K562 treated with DMSO at 1 percent for 24 hours (cell line): ENCODE data around the gene ARHGAP33. TPM values are rescaled to one million over a fixed set of nuclear protein-coding genes. Genes with fewer than 3 reads are reported as not detected.

Source experiments
- total RNA-seq: library from RNA; unstranded; fragments of 300-600 nt; gene quantifications from 2 replicates; pipeline ENCODE4 v1.2.3, GENCODE V29; 2022; ENCODE audit warnings: low read depth; ENCODE audit not compliant: insufficient read depth

The ARHGAP33 gene, protein sequence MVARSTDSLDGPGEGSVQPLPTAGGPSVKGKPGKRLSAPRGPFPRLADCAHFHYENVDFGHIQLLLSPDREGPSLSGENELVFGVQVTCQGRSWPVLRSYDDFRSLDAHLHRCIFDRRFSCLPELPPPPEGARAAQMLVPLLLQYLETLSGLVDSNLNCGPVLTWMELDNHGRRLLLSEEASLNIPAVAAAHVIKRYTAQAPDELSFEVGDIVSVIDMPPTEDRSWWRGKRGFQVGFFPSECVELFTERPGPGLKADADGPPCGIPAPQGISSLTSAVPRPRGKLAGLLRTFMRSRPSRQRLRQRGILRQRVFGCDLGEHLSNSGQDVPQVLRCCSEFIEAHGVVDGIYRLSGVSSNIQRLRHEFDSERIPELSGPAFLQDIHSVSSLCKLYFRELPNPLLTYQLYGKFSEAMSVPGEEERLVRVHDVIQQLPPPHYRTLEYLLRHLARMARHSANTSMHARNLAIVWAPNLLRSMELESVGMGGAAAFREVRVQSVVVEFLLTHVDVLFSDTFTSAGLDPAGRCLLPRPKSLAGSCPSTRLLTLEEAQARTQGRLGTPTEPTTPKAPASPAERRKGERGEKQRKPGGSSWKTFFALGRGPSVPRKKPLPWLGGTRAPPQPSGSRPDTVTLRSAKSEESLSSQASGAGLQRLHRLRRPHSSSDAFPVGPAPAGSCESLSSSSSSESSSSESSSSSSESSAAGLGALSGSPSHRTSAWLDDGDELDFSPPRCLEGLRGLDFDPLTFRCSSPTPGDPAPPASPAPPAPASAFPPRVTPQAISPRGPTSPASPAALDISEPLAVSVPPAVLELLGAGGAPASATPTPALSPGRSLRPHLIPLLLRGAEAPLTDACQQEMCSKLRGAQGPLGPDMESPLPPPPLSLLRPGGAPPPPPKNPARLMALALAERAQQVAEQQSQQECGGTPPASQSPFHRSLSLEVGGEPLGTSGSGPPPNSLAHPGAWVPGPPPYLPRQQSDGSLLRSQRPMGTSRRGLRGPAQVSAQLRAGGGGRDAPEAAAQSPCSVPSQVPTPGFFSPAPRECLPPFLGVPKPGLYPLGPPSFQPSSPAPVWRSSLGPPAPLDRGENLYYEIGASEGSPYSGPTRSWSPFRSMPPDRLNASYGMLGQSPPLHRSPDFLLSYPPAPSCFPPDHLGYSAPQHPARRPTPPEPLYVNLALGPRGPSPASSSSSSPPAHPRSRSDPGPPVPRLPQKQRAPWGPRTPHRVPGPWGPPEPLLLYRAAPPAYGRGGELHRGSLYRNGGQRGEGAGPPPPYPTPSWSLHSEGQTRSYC
- 5.7 and 6.1 TPM in 2 replicates for total RNA-seq

GRCh38 chr19:35775298-35776101 is at the start of gene ARHGAP33:
ARHGAP33 (plus strand) TSS chr19:35775564; CDS start chr19:35775659, 95 bp downstream.

GRCh38 chr19:35742121-35742724 is 33.1 kb upstream of the ARHGAP33 start, which contains the start of gene IGFLR1:
IGFLR1 (minus strand) TSS chr19:35742452; CDS start chr19:35741180, 1,272 bp downstream.

DNA sequence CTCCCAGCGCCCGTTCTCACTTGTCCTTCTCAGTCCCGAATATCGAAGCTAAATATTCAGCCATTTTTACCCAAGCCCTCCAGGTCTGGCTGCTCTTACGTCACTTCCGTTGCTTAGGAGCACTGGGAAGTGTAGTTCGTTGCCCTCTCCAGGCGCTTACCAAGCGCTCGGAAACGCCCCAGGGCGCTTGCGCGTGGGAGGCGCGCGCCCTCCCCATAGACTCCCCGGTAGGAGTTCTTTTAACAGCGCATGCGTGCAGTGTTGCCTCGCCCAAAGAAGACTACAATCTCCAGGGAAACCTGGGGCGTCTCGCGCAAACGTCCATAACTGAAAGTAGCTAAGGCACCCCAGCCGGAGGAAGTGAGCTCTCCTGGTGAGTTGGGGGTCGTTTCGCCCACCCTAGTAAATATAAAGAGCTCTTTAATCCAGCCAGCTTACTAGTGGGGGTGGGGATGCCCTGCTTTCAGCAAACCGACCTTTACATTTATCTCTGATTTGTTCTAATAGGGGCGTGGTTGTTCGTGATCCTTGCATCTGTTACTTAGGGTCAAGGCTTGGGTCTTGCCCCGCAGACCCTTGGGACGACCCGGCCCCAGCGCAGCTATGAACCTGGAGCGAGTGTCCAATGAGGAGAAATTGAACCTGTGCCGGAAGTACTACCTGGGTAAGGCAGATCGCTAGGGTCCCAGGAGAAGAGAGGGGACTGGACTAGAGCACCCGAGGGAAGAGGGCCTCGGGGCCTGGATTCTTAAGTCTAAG is 29.9 kb upstream of the ARHGAP33 start, which contains the start of the genes PSENEN and U2AF1L4:
Gene PSENEN, plus strand, starts transcription at position 324 of the 759 bp plus-strand sequence. Its CDS starts 280 bp downstream, at position 604.
Gene U2AF1L4, minus strand, starts transcription at position 91 of the 759 bp plus-strand sequence. Its CDS starts 27 bp downstream, at position 64.

DNA sequence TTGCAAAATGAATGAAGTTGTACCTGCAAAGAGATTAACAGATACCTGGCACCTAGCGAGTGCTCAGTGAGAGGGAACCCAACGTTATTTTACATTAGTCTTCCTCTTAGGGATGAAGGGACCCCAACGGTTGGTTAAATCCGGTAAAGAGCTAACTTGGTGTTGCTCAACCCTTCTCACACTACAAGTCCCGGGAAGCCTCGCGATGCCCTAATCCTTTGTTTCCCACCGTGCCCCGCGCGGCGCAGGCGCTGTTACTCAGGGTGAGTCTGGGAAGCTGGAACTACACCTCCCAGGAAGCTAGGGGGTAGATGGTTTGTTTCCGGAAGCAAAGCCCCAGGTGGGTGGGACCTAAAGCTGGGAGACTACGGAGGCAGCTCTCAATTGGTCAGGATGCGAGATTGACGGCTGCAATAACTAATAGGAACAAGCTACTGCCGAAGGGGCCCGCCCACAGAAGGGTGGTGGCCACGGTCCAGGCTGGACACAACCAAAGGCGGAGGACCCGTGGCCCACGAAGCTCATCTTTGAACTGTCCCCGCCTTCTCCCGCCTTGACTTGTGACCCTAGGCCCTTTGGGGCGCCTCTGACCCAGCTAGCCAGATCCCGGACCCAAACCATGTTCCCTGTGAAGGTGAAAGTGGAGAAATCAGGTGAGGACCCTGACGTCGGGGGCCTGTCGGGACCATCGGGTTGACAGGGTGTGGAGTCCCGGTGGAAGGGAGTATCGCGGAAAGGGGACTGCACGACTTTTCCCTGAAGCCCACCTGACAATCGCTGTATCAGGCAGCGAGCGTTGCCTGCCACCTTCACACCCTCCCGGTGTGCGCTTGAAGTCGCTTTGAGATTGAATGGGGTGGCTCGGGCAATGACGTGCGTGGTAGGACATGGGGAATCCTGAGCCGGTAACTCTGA is 27.0 kb upstream of the ARHGAP33 start, which contains the start of gene LIN37:
Gene LIN37, plus strand, starts transcription at position 471 of the 915 bp plus-strand sequence. Its CDS starts 149 bp downstream, at position 620.

GRCh38 chr19:35756377-35757230 is 18.8 kb upstream of the ARHGAP33 start, which contains the start of gene HSPB6:
HSPB6 (minus strand) TSS chr19:35757029; CDS start chr19:35757008, 21 bp downstream.

DNA sequence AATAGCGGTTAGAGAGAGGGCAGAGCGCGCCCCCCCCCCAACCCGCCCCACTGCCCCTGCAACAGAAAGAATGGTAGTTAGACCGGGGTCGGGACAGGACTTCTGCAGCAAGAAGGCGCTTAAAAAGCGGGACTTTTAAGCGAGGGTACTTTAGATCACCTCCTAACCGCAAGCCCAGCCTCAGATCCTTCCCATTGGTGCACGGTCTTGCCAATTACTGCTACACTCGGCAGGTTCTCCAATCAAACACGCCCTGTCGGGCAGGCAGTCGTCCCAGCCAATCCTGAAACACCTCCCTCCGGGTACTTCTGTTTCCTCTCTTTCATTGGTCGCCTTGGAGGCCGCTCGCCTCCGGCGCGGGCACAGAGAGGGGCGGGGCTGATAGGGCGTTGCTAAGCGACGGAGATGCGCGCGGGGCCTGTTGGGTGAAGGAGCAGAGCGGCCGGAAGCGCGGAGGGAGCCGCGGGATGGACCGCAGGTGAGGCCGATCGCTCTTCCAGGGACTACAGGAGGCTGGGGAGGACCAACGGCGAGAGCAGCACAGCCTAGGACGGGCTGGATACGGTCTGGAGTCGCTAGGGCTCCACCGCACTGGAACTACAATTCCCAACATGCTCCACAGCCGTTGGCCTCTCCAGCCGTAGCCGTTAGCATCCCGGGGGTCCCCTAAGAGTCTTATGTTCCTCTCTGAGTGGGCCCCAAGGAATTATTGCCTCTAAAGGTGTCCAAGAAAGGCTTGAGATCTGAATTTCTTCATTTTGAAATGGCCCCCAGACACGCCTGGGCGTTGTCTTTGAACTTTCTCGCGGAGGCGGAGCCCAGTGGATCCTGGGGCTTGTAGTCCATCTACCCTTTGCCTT is 17.4 kb upstream of the ARHGAP33 start, which contains the start of gene PROSER3:
Gene PROSER3, plus strand, starts transcription at position 428 of the 860 bp plus-strand sequence. Its CDS starts 40 bp downstream, at position 468.

DNA sequence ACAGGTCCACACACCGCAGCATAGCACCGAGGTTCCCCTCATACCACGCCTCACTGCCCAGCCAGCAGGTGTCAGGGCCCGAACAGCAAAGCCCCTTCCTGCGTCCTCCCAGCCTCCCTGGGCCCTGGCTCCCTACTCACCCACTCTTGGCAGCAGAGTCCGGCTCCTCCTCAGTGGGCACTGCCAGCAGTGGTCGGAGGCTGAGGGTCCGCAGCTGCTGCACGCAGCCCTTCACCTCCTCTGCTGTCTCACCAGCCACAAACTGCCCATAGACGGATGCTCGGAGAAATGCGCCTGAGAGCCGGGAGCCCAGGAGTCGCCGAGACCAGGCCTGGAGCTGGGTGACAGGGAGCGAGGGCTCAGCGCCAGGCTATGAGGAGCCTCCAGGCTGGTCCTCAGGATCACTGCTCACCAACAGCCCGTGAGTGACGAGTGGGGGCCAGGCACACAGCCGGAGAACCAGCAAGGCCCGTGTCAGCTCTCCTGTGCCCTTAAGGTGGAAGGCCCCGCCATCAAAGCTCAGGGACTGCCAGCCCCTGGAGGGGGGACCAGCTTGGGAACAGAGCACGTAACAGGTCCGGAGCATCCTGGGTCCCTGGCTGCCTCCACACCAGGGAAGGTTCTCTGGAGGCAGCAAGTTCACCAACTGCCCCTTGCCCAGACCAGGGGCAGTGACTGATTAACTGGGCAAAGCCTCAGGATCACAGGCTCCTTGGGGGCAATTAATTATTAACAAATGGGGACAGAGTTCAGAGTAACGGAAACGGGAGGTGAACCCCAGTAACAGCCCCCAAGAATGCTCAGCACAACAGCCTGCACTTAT is 37.1 kb downstream of the ARHGAP33 start, which contains the start of gene PRODH2:
Gene PRODH2, minus strand, starts transcription at position 626 of the 823 bp plus-strand sequence. Its CDS starts 40 bp downstream, at position 586.

Other genes starting within 250 kb of the ARHGAP33 start
- not detected in 2 replicates for gene SBSN, start 247.3 kb upstream of the ARHGAP33 start, total RNA-seq
- gene GAPDHS, start 242.1 kb upstream of the ARHGAP33 start, total RNA-seq = not detected in 2 replicates
- 125 and 126 TPM in 2 replicates for gene TMEM147, start 229.9 kb upstream of the ARHGAP33 start, total RNA-seq
- not detected in 2 replicates for gene ATP4A, start 211.9 kb upstream of the ARHGAP33 start, total RNA-seq
- gene PMIS2, start 189.4 kb upstream of the ARHGAP33 start, total RNA-seq = not detected in 2 replicates
- gene HAUS5, start 162.8 kb upstream of the ARHGAP33 start, total RNA-seq = 34.2 and 36.5 TPM in 2 replicates
- gene RBM42, start 146.5 kb upstream of the ARHGAP33 start, total RNA-seq = 282 and 289 TPM in 2 replicates
- 0.63 and 2.9 TPM in 2 replicates for gene ETV2, start 133.8 kb upstream of the ARHGAP33 start, total RNA-seq
- gene COX6B1, start 127.2 kb upstream of the ARHGAP33 start, total RNA-seq = 1,088 and 1,092 TPM in 2 replicates
- gene UPK1A, start 109.0 kb upstream of the ARHGAP33 start, total RNA-seq = not detected in 2 replicates
- not detected in 2 replicates for gene ZBTB32, start 71.0 kb upstream of the ARHGAP33 start, total RNA-seq
- gene KMT2B, start 57.6 kb upstream of the ARHGAP33 start, total RNA-seq = 29.9 and 30.6 TPM in 2 replicates
- 11.4 and 13.6 TPM in 2 replicates for gene IGFLR1, start 33.1 kb upstream of the ARHGAP33 start, total RNA-seq
- 5.4 and 6.3 TPM in 2 replicates for gene U2AF1L4, start 30.1 kb upstream of the ARHGAP33 start, total RNA-seq
- 41.2 and 43.3 TPM in 2 replicates for gene PSENEN, start 29.9 kb upstream of the ARHGAP33 start, total RNA-seq
- 22.5 and 26.8 TPM in 2 replicates for gene LIN37, start 27.0 kb upstream of the ARHGAP33 start, total RNA-seq
- 1.5 TPM in 1 of 2 replicates, not detected in the other for gene HSPB6, start 18.5 kb upstream of the ARHGAP33 start, total RNA-seq
- 20.6 and 24.1 TPM in 2 replicates for gene PROSER3, start 17.4 kb upstream of the ARHGAP33 start, total RNA-seq
- gene PRODH2, start 37.3 kb downstream of the ARHGAP33 start, total RNA-seq = not detected in 2 replicates
- 2.2 and 2.4 TPM in 2 replicates for gene NPHS1, start 76.9 kb downstream of the ARHGAP33 start, total RNA-seq
- 0.24 TPM in 1 of 2 replicates, not detected in the other for gene KIRREL2, start 81.3 kb downstream of the ARHGAP33 start, total RNA-seq
- 21.4 and 23.2 TPM in 2 replicates for gene APLP1, start 93.0 kb downstream of the ARHGAP33 start, total RNA-seq
- 6.9 and 7.5 TPM in 2 replicates for gene NFKBID, start 125.0 kb downstream of the ARHGAP33 start, total RNA-seq
- not detected in 2 replicates for gene HCST, start 127.0 kb downstream of the ARHGAP33 start, total RNA-seq
- gene TYROBP, start 132.7 kb downstream of the ARHGAP33 start, total RNA-seq = 24.5 and 26.3 TPM in 2 replicates
- 0.32 and 0.80 TPM in 2 replicates for gene LRFN3, start 160.8 kb downstream of the ARHGAP33 start, total RNA-seq
- gene SDHAF1, start 219.6 kb downstream of the ARHGAP33 start, total RNA-seq = 65.0 and 68.6 TPM in 2 replicates
- gene SYNE4, start 233.2 kb downstream of the ARHGAP33 start, total RNA-seq = 0.51 TPM in 1 of 2 replicates, not detected in the other
- gene ALKBH6, start 238.6 kb downstream of the ARHGAP33 start, total RNA-seq = 49.2 and 50.7 TPM in 2 replicates